ENCODE measurements around the gene TTYH1. TPM values are rescaled to one million over a fixed set of nuclear protein-coding genes. Genes with fewer than 3 reads are reported as not detected.

TTYH1 gene
- total and polyA plus RNA-seq, 9 of the 15 experiments (the other 6 are each of a cell fraction or from before 2014, with no cell fraction given), result 0.08 TPM; not detected in 8

DNA sequence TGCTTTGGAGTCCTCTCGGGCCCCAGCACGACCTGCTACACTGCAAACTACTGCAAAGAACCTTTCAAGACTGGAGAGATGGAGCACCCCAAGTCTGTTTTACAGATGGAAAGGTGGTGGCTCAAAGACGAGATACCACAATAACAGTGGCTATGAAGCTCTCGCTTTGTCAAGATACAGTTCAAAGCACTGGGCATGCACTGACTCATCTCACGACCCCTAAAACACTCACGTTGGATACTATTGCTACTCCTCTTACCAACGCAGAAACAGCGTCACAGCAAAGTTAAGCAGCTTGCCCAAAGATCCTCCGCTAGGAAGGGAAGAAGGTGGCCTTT, 26.5 kb upstream of the TTYH1 start:
- Histone ChIP-seq H3K27ac (ENCODE audit: extremely low read depth, low read depth, low read length) (no peak overlapping the region), H3K79me2 (ENCODE audit: control insufficient read depth, insufficient read depth, low read length) (no peaks in the 10 kb centered on the region), H2AFZ (ENCODE audit: low read depth, low read length) (no peak overlapping the region), H3K9me1 (ENCODE audit: control insufficient read depth, insufficient read depth, low read length) (no peaks in the 10 kb centered on the region), H4K20me1 (replicated peaks; ENCODE audit: control insufficient read depth, insufficient read depth, low read length) (no peaks in the 10 kb centered on the region), H3K4me2 (ENCODE audit: insufficient read depth, low read length) (no peak overlapping the region), H3K4me1 (replicated peaks in 1 of 2; ENCODE audit: control insufficient read depth in 2 of 2, insufficient read depth in 2 of 2, low read length in 2 of 2) (no peaks in the 10 kb centered on the region), H3K27me3 (ENCODE audit: control insufficient read depth in 2 of 2, insufficient read depth in 2 of 2, low read length in 2 of 2) (peaks cover 27 to 36% of the 10 kb centered on the region in 2 experiments), H3K36me3 (ENCODE audit: control insufficient read depth, insufficient read depth, low read length) (no peaks in the 10 kb centered on the region), H3K4me3 (no peak overlapping the region), H3K9me3 (replicated peaks; ENCODE audit: control insufficient read depth, insufficient read depth, low read depth, low read length) (no peaks in the 10 kb centered on the region; the same call in 1 of the 2 replicates), H3K9ac (ENCODE audit: insufficient read depth in 1 of 2, low read depth in 2 of 2, low read length in 2 of 2) (no peak overlapping the region)
- CTCF ChIA-PET (ENCODE audit: low intra/inter-chr PET ratio), result no interaction called here
- POLR2A ChIA-PET, result interaction anchor here (0.6 to 0.8 kb wide), 2 partner anchors 123 to 179 kb away, joined by 3 to 4 read pairs; no protein-coding TSS in a partner anchor
- no TSS peak for BruUV-seq (replicated peaks)
- ATAC-seq (no peak), DNase-seq (ENCODE audit: extremely low read depth in 1 of 4, low spot score in 3 of 4) (no peak), FAIRE-seq (no peak)
- in situ Hi-C loops (cut with MboI), result no loop called here
- intact Hi-C loops (cut with micrococcal nuclease), result no loop called here
- TF ChIP-seq, protein P1, sequence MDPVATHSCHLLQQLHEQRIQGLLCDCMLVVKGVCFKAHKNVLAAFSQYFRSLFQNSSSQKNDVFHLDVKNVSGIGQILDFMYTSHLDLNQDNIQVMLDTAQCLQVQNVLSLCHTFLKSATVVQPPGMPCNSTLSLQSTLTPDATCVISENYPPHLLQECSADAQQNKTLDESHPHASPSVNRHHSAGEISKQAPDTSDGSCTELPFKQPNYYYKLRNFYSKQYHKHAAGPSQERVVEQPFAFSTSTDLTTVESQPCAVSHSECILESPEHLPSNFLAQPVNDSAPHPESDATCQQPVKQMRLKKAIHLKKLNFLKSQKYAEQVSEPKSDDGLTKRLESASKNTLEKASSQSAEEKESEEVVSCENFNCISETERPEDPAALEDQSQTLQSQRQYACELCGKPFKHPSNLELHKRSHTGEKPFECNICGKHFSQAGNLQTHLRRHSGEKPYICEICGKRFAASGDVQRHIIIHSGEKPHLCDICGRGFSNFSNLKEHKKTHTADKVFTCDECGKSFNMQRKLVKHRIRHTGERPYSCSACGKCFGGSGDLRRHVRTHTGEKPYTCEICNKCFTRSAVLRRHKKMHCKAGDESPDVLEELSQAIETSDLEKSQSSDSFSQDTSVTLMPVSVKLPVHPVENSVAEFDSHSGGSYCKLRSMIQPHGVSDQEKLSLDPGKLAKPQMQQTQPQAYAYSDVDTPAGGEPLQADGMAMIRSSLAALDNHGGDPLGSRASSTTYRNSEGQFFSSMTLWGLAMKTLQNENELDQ (CRISPR knock-in tag; IDR thresholded peaks at IDR 0.05; ENCODE audit: borderline replicate concordance), result no peak
- no peak for TF ChIP-seq HEY1 (CRISPR knock-in tag; IDR thresholded peaks at IDR 0.05; ENCODE audit: borderline replicate concordance)
- no peak for TF ChIP-seq ZNF586 (CRISPR knock-in tag; conservative IDR thresholded peaks at IDR 0.05)
- no peak for TF ChIP-seq ZNF561 (CRISPR knock-in tag; conservative IDR thresholded peaks at IDR 0.05)
- no peak for TF ChIP-seq EZH2 (IDR thresholded peaks at IDR 0.05; ENCODE audit: borderline replicate concordance, low read depth, low read length)
- no peak for TF ChIP-seq KLF1 (tag; IDR thresholded peaks at IDR 0.05)
- no peak for TF ChIP-seq HMGN3 (IDR thresholded peaks at IDR 0.05; ENCODE audit: borderline replicate concordance, extremely low read depth, insufficient read length, low read depth, low read length)
- no peak for TF ChIP-seq CHCHD3 (CRISPR knock-in tag; IDR thresholded peaks at IDR 0.05)
- TF ChIP-seq ZNF507 (tag; conservative IDR thresholded peaks at IDR 0.05), result no peak
- TF ChIP-seq MYC (IDR thresholded peaks at IDR 0.05; ENCODE audit: low read depth, low read length), result no peak
- no peak for TF ChIP-seq MYC (CRISPR knock-in tag; IDR thresholded peaks at IDR 0.05; ENCODE audit: borderline replicate concordance, low read depth)
- no peak for TF ChIP-seq NR4A1 (CRISPR knock-in tag; IDR thresholded peaks at IDR 0.05)
- no peak for TF ChIP-seq NR4A1 (tag; IDR thresholded peaks at IDR 0.05)
- TF ChIP-seq CTBP1 (IDR thresholded peaks at IDR 0.05; ENCODE audit: borderline replicate concordance), result no peak
- WGBS (ENCODE audit: insufficient coverage, low coverage, missing lambda C conversion rate), result 0% methylated on average over 9 of the region's 9 CpGs

Data from K562 (cell line).